GM10266 (cell line): ENCODE measurements around the gene C22orf42.

Source experiments
- DNase-seq: peaks from one replicate; pipeline ENCODE4 v3.0.0; 2012; ENCODE audit errors: extremely low spot score
- TF ChIP-seq, protein P1 (sequence below): IDR thresholded peaks from 2 replicates; pipeline ENCODE4 v1.5.1; 2012; ENCODE audit warnings: mild to moderate bottlenecking, low read depth; ENCODE audit not compliant: control insufficient read depth, insufficient read depth; ENCODE audit errors: missing control alignments

The C22orf42 gene

GRCh38 chr22:32106930-32107329, 52.2 kb downstream of the C22orf42 start:
- TF ChIP-seq, protein P1, sequence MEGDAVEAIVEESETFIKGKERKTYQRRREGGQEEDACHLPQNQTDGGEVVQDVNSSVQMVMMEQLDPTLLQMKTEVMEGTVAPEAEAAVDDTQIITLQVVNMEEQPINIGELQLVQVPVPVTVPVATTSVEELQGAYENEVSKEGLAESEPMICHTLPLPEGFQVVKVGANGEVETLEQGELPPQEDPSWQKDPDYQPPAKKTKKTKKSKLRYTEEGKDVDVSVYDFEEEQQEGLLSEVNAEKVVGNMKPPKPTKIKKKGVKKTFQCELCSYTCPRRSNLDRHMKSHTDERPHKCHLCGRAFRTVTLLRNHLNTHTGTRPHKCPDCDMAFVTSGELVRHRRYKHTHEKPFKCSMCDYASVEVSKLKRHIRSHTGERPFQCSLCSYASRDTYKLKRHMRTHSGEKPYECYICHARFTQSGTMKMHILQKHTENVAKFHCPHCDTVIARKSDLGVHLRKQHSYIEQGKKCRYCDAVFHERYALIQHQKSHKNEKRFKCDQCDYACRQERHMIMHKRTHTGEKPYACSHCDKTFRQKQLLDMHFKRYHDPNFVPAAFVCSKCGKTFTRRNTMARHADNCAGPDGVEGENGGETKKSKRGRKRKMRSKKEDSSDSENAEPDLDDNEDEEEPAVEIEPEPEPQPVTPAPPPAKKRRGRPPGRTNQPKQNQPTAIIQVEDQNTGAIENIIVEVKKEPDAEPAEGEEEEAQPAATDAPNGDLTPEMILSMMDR, result no peak

GRCh38 chr22:32103658-32104315, 55.3 kb downstream of the C22orf42 start:
- TF ChIP-seq, protein P1, result peak; percentile 19
- DNase-seq, result no peak

More at GRCh38 chr22:32106930-32107329, 52.2 kb downstream of the C22orf42 start:
- DNase-seq, result no peak

DNA sequence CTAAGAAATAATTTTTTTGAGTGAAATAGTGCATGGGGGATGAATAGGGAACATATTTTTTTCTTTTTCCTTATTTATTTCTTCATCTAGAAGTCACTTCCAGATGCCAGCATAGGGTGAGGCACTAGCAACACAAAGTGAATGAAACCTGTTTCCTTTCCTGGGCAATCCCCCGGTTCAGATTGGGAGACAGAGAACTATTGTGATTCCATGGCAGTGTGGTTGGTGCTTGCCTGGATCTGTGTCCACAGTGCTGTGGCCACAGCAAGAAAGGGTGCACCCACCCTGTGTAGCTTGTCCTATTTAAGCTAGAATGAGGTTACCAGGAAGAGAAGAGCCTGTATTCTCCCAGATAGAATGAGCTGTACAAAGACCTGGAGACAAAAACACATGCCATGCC, 58.4 kb downstream of the C22orf42 start:
- TF ChIP-seq, protein P1, result no peak
- no peak for DNase-seq
